Neuronal stem cell (in vitro differentiated cells): ENCODE measurements around the gene GPN2.
"Not testable (repeated sequence)": the region's sequence is repeated elsewhere in the genome, so short reads cannot be mapped to it uniquely, and the experiment has no call there.

Experiments
- DNase-seq: peaks from one replicate; pipeline ENCODE4 v3.0.0-alpha.2; 2013; ENCODE audit warnings: low spot score
- H2AFZ ChIP-seq: one replicate; pipeline ENCODE4 v1.6.1; 2013; ENCODE audit warnings: mild to moderate bottlenecking, low read length, inconsistent platforms
- H2AK5ac ChIP-seq: 2 replicates; pipeline ENCODE4 v1.6.1; 2013; ENCODE audit warnings: low read depth, mild to moderate bottlenecking, inconsistent platforms, low read length, moderate library complexity, mixed read lengths
- H2BK120ac ChIP-seq: 2 replicates; pipeline ENCODE4 v1.6.1; 2013; ENCODE audit warnings: low read depth, mild to moderate bottlenecking, inconsistent platforms, low read length, moderate library complexity, mixed read lengths
- H2BK12ac ChIP-seq: one replicate; pipeline ENCODE4 v1.6.1; 2013; ENCODE audit warnings: low read length, inconsistent platforms
- H2BK15ac ChIP-seq: 2 replicates; pipeline ENCODE4 v1.6.1; 2013; ENCODE audit warnings: mild to moderate bottlenecking, low read length, inconsistent platforms, mixed read lengths
- H2BK5ac ChIP-seq: one replicate; pipeline ENCODE4 v1.6.1; 2013; ENCODE audit warnings: inconsistent platforms, mild to moderate bottlenecking, low read length, moderate library complexity
- H3K14ac ChIP-seq: one replicate; pipeline ENCODE4 v1.6.1; 2013; ENCODE audit warnings: low read length, inconsistent platforms
- H3K18ac ChIP-seq: 2 replicates; pipeline ENCODE4 v1.6.1; 2013; ENCODE audit warnings: low read length, inconsistent platforms
- H3K23ac ChIP-seq: 2 replicates; pipeline ENCODE4 v1.6.1; 2013; ENCODE audit warnings: low read depth, mild to moderate bottlenecking, mixed read lengths, low read length, inconsistent platforms; ENCODE audit not compliant: poor library complexity
- H3K27ac ChIP-seq: replicated peaks from 3 replicates; pipeline ENCODE4 v1.5.1; 2013; ENCODE audit warnings: low read length, inconsistent platforms
- H3K27me3 ChIP-seq, 3 experiments: 2 replicates each; pipeline ENCODE4 v1.6.1; 2013; ENCODE audit warnings: low read length in 3 of 3, mild to moderate bottlenecking in 2 of 3, inconsistent platforms in 1 of 3, low read depth in 1 of 3, mixed read lengths in 1 of 3, moderate library complexity in 1 of 3; ENCODE audit not compliant: control insufficient read depth in 3 of 3, insufficient read depth in 3 of 3
- H3K36me3 ChIP-seq, 2 donors: replicated peaks in 1 of 2; 2 replicates each; pipeline ENCODE4 v1.6.1; 2013; ENCODE audit warnings: low read length in 2 of 2; ENCODE audit not compliant: control insufficient read depth in 2 of 2, insufficient read depth in 2 of 2
- H3K4ac ChIP-seq: 2 replicates; pipeline ENCODE4 v1.6.1; 2013; ENCODE audit warnings: inconsistent platforms, mild to moderate bottlenecking, low read length, moderate library complexity
- H3K4me1 ChIP-seq, 2 donors: 1 replicate in 1 of 2; 2 replicates in 1 of 2; pipeline ENCODE4 v1.6.1; 2013; ENCODE audit warnings: low read length in 2 of 2, low read depth in 1 of 2; ENCODE audit not compliant: control insufficient read depth in 2 of 2, insufficient read depth in 1 of 2
- H3K4me2 ChIP-seq: one replicate; pipeline ENCODE4 v1.6.1; 2013; ENCODE audit warnings: mild to moderate bottlenecking, low read length, inconsistent platforms; ENCODE audit not compliant: insufficient read depth, poor library complexity, severe bottlenecking
- H3K4me3 ChIP-seq, 2 donors: 2 replicates each; pipeline ENCODE4 v1.5.1; 2013; ENCODE audit warnings: low read length in 2 of 2, mild to moderate bottlenecking in 2 of 2, inconsistent platforms in 1 of 2, moderate library complexity in 1 of 2
- H3K79me1 ChIP-seq: one replicate; pipeline ENCODE4 v1.6.1; 2013; ENCODE audit warnings: low read depth, mild to moderate bottlenecking, inconsistent platforms, low read length, moderate library complexity
- H3K9ac ChIP-seq: one replicate; pipeline ENCODE4 v1.6.1; 2013; ENCODE audit warnings: mild to moderate bottlenecking, low read depth, low read length, inconsistent platforms; ENCODE audit not compliant: poor library complexity
- H3K9me3 ChIP-seq, 2 donors: replicated peaks in 1 of 2; 2 replicates each; pipeline versions ENCODE3 to v1.6.1; 2013; ENCODE audit warnings: low read length in 2 of 2, mild to moderate bottlenecking in 2 of 2, inconsistent platforms in 1 of 2, low read depth in 1 of 2, mixed read lengths in 1 of 2, moderate library complexity in 1 of 2; ENCODE audit not compliant: control insufficient read depth in 2 of 2, insufficient read depth in 1 of 2
- H4K8ac ChIP-seq: one replicate; pipeline ENCODE4 v1.6.1; 2013; ENCODE audit warnings: low read depth, mild to moderate bottlenecking, inconsistent platforms, low read length, moderate library complexity
- H4K91ac ChIP-seq: one replicate; pipeline ENCODE4 v1.6.1; 2013; ENCODE audit warnings: low read length, low read depth, mild to moderate bottlenecking, inconsistent platforms; ENCODE audit not compliant: poor library complexity
- whole genome bisulfite sequencing, 2 donors: extraction: QIAGEN DNeasy Blood & Tissue Kit; methylation state at CpG; one replicate each; pipeline ENCODE4 v1.1.7; 2013; ENCODE audit warnings: missing lambda C conversion rate in 2 of 2, mixed read lengths in 1 of 2; ENCODE audit not compliant: insufficient read length in 2 of 2, insufficient replicate concordance in 1 of 2; ENCODE audit errors: extremely low coverage in 2 of 2; 5-methylcytosine and 5-hydroxymethylcytosine counted together

GPN2 gene

DNA sequence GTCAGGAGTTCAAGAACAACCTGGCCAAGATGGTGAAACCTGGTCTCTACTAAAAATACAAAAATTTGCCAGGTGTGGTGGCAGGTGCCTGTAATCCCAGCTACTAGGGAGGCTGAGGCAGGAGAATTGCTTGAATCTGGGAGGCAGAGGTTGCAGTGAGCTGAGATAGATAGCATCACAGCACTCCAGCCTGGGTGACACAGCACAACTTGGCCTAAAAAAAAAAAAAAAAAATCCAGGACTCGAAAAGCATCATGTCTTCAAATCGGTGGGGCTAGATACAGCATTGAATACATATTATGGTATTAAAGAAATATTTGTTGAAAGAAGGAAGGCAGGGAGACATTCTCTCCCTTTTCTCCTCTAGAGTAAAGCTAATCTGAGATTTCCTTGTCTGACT is 17.0 kb downstream of the GPN2 start:
- not testable (repeated sequence) for H3K79me1 ChIP-seq, H3K27me3 ChIP-seq, H4K8ac ChIP-seq, H2AFZ ChIP-seq, H3K18ac ChIP-seq, H3K4ac ChIP-seq, H2BK5ac ChIP-seq, H3K4me2 ChIP-seq, H2BK120ac ChIP-seq, DNase-seq, H2AK5ac ChIP-seq, H3K27ac ChIP-seq, H2BK15ac ChIP-seq, H4K91ac ChIP-seq, H3K14ac ChIP-seq, H3K23ac ChIP-seq, H3K9me3 ChIP-seq, H2BK12ac ChIP-seq, H3K4me3 ChIP-seq, H3K9ac ChIP-seq
- no CpG with 5 or more reads among the region's 2 CpGs for WGBS, 2 donors
- peaks cover 2 to 18% of the 10 kb centered on the region in 2 donors for H3K36me3 ChIP-seq
- peaks cover 0 to 17% of the 10 kb centered on the region in 2 donors for H3K4me1 ChIP-seq

DNA sequence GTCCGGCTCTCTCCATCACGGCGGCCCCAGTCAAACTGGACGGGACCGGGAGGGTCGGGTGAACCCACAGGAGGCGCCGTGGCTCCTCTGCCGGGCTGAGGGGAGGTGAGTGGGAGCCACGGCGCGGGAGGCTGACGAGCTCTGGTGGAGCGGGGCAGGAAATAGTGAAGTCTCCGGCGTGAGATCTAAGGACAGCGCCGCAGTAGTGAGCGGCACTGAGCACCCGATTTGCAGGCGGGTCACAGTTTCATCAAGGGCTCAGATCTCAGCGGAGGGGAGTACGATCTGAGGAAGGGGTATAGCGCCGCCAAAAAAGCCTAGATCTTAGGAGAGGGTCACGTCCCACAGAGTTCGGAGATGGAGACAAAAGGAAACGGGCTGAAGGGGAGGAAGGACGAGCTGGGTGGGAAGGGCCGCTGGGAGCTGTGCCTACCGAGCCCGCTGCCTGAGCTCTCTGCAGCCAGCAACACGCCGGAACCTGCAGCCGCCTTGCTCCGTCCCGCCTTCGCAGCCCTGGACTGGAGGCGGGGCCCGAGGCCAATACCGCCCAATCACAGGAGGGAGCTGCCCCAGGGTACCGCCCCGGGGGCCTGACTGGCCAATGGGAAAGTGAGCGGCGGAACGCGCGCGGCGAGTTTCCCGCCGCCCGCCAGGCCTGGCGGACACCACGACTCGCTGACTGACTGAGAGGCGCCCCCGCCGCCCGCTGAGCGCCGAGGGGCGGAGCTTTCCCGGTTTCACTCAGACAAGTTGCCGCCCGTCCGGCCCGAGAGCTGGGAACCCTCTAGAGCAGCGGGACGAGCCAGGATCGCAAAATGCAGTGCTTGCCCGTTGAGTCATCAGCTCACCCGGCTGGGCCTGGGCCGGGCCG is 25.2 kb downstream of the GPN2 start:
- Histone ChIP-seq H3K9me3 (no peaks in the 10 kb centered on the region), H2BK15ac (peak overlapping the region; percentile 90), H4K8ac (peak overlapping the region; percentile 96), H2AFZ (peak overlapping the region; percentile 96), H4K91ac (no peak overlapping the region), H3K4ac (no peak overlapping the region), H2AK5ac (peak overlapping the region; percentile 89), H3K4me1 (peaks cover 6 to 26% of the 10 kb centered on the region in 2 donors), H2BK12ac (peak overlapping the region; percentile 84), H3K23ac (peak overlapping the region; percentile 99), H3K4me2 (peak overlapping the region; percentile 97), H3K27me3 (no peaks in the 10 kb centered on the region), H3K79me1 (peaks cover 4% of the 10 kb centered on the region), H3K18ac (peak overlapping the region; percentile 99), H3K27ac (peak overlapping the region; percentile 95), H3K9ac (peak overlapping the region; percentile 93), H2BK120ac (peak overlapping the region; percentile 95), H3K36me3 (no peaks in the 10 kb centered on the region), H3K4me3 (peak overlapping the region; percentile 79 to 90), H3K14ac (peak overlapping the region; percentile 94), H2BK5ac (peak overlapping the region; percentile 98)
- no CpG with 5 or more reads among the region's 75 CpGs for WGBS, 2 donors
- peak; percentile 97 for DNase-seq

DNA sequence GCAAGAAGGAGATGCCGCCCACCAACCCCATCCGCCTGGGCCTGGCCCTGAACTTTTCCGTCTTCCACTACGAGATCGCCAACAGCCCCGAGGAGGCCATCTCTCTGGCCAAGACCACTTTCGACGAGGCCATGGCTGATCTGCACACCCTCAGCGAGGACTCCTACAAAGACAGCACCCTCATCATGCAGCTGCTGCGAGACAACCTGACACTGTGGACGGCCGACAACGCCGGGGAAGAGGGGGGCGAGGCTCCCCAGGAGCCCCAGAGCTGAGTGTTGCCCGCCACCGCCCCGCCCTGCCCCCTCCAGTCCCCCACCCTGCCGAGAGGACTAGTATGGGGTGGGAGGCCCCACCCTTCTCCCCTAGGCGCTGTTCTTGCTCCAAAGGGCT is 26.4 kb downstream of the GPN2 start:
- no CpG with 5 or more reads among the region's 20 CpGs for WGBS, 2 donors
- H3K14ac ChIP-seq = peak overlapping the region; percentile 49
- no peak overlapping the region for H3K4me2 ChIP-seq
- H3K27ac ChIP-seq = no peak overlapping the region
- H2AFZ ChIP-seq = peak overlapping the region; percentile 96
- H2BK12ac ChIP-seq = peak overlapping the region; percentile 98
- H3K36me3 ChIP-seq = no peaks in the 10 kb centered on the region
- peak overlapping the region; percentile 98 for H2BK5ac ChIP-seq
- H3K4me1 ChIP-seq = peaks cover 6 to 26% of the 10 kb centered on the region in 2 donors
- peak overlapping the region; percentile 95 for H3K18ac ChIP-seq
- H2BK15ac ChIP-seq = peak overlapping the region; percentile 90
- peaks cover 4% of the 10 kb centered on the region for H3K79me1 ChIP-seq
- peak overlapping the region; percentile 79 for H2AK5ac ChIP-seq
- H3K4ac ChIP-seq = peak overlapping the region; percentile 76
- H3K23ac ChIP-seq = peak overlapping the region; percentile 17
- H3K9me3 ChIP-seq = no peaks in the 10 kb centered on the region
- H3K27me3 ChIP-seq = no peaks in the 10 kb centered on the region
- H4K8ac ChIP-seq = no peak overlapping the region
- H3K9ac ChIP-seq = peak overlapping the region; percentile 93
- no peak overlapping the region for H4K91ac ChIP-seq
- peak overlapping the region; percentile 93 for H2BK120ac ChIP-seq
- H3K4me3 ChIP-seq = peak overlapping the region in 1 of 2 donors; percentile 90
- DNase-seq = no peak
